Skeletal muscle cell (primary cell): ENCODE data around the gene OR8D2.

Source experiments
- DNase-seq: peaks from one replicate; pipeline ENCODE4 v3.0.0-alpha.2; 2010; ENCODE audit warnings: low read depth
- H3K4me3 ChIP-seq: 2 replicates; pipeline ENCODE4 v1.5.1; 2011; ENCODE audit warnings: low read depth, mild to moderate bottlenecking, control low read depth, low read length, moderate library complexity

OR8D2 gene

DNA sequence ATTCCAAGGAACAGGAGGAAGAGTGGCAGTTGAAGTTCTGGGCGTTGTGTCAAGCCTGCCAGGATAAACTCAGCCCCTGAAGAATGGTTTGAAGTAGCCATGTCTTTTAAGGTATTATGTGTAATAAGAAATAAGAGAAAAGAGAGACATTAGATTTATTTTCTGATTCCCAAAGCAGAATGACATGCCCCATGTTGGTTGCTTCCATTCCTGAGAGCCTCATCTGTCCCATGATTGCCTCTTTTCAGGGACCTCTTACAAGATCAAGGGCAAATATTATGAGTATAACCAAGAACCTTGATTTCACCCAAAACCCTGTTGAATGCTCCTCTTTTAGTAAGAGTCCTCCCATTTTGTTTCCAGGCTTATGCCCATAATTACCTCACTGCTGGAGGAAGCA is at the start of gene OR8D2:
OR8D2 (minus strand) TSS at position 101 of the 400 bp plus-strand sequence; CDS start at position 101, 0 bp downstream.
- no peak for DNase-seq
- H3K4me3 ChIP-seq: no peak within 1 kb of the TSS

DNA sequence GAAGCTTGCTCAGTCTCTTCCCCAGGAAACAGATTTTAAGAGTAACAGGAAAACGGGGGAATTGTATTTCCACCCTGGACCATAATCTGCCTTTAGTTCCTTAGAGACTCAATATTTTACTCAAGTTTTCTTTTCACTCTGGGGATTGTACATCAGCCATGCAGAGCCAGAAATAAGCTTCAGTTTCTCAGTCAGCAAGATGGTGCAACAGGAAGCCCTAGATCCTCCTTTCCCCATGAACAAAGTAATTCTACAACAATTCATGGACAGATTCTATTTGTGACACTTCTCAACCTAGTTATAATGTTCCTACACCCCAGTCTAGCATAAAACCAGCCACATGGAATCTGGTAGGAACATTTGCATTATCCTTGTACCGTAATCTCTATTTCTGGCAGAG is 39.6 kb upstream of the OR8D2 start:
- DNase-seq: no peak

DNA sequence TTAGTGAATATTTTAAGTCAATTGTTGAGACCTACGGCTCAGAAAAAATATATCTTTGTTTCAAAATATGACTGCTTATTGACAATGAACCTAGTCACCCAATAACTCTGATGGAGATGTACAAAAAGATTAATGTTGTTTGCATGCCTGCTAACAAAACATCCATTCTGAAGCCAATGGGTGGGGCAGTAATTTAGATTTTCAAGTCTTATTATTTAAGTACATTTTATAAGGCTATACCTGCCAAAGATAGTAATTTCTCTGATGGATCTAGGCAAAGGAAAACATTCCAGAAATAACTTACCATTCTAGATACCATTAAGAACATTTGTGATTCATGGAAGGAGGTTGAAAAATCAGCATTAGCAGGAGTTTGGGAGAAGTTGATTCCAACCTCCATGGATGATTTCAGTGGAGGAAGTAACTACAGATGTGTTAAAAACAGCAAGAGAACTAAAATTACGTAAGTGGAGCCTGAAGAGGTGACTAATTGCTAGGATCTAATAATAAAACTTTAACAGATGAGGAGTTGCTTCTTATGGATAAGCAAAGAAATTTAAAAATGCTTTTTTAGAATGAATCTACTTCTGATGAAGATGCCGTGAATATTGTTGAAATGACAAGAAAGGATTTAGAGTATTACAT is 26.4 kb upstream of the OR8D2 start:
- no peak overlapping the region for H3K4me3 ChIP-seq
- DNase-seq: no peak

More for the DNA sequence above, 39.6 kb upstream of the OR8D2 start:
- H3K4me3 ChIP-seq: no peak overlapping the region

- H3K4me3 ChIP-seq: no peak overlapping the region
- no peak for DNase-seq
Measured at GRCh38 chr11:124344346-124344745, 24.3 kb upstream of the OR8D2 start.

- no peak overlapping the region for H3K4me3 ChIP-seq
- no peak for DNase-seq
Measured at GRCh38 chr11:124340142-124340447, 20.1 kb upstream of the OR8D2 start.

GRCh38 chr11:124339396-124340141 is 19.6 kb upstream of the OR8D2 start:
- no peak for DNase-seq

DNA sequence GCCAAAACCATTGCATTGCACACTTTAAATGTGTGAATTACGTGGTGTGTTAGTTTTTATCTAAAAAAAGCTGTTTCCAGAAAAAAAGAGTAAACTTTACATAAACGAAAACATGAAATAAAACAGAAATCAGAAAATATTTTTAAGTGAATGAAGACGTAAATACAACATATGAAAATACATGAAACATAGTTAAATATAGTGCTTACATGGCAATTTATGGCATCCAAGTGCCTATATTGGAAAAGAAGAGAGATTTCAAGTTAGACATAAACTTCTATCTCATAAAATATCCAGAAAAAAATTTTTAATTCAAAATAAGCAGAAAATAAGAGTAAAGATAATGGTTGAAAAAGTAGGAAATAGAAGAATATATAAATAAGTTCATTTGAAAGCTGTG is 11.9 kb upstream of the OR8D2 start:
- no peak overlapping the region for H3K4me3 ChIP-seq
- DNase-seq: no peak

More at GRCh38 chr11:124339396-124340141, 19.6 kb upstream of the OR8D2 start:
- no peak overlapping the region for H3K4me3 ChIP-seq

DNA sequence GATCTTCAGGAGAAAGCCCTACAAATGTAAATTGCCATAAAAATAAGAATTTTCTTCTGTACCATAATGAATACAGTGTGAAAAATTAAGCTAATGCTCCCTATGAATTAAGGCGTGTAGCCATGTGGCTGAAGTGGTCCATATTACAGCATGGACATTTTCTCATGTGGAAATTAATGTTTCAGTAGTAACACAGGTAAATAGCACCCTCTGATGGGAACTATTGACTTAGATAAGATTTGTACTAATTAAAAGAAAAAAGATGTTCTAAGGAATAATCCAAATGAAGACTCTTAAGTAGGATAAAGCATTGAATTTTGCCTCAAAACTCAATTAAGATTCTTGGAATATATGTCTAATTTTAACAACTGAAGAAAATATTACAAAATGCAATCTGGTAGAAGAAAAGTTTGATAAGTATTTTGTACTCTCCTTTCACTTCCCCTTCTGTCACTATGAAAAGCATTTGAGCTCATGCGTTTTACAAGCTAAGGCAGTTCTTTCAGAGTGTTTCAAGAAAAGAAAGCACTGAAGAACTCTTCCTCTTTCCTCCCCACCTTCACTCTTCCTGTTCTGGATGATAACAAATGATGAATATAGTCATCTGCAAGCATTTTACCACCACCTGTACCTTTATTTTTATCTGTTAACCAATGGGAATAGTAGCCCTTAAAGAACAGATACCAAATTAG is 9.9 kb upstream of the OR8D2 start:
- no peak overlapping the region for H3K4me3 ChIP-seq
- no peak for DNase-seq

GRCh38 chr11:124327775-124328174 is 7.8 kb upstream of the OR8D2 start:
- no peak overlapping the region for H3K4me3 ChIP-seq
- no peak for DNase-seq

- DNase-seq: no peak
- no peak overlapping the region for H3K4me3 ChIP-seq
Measured at GRCh38 chr11:124322356-124322755, 2.4 kb upstream of the OR8D2 start.

DNA sequence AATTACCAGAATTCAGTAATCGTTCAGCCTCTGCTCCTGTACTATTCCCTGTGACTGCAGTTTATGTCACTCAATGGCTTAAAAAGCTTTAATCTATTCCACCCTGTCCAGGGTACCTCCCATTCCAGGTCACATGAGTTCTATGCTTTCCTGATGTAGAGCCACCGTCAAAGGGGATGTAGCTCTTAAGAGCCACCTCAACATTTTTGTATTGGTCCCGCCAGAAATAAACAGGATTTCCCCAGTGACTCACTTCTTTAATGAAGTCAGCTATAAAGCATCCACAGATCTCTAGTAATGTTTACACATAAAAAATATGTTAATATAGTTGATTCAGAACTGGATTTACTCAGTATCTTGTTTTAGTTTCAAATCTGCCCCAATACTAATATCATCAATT is 4.9 kb downstream of the OR8D2 start:
- no peak overlapping the region for H3K4me3 ChIP-seq
- DNase-seq: no peak

GRCh38 chr11:124313849-124314248 is 6.1 kb downstream of the OR8D2 start, which contains the start of gene OR8D1:
OR8D1 (minus strand) TSS chr11:124313949; CDS start chr11:124310766, 3,183 bp downstream.
- no peak for DNase-seq
- no peak within 1 kb of the TSS for H3K4me3 ChIP-seq

GRCh38 chr11:124313131-124313530 is 6.9 kb downstream of the OR8D2 start:
- DNase-seq: no peak
- H3K4me3 ChIP-seq: no peak overlapping the region

DNA sequence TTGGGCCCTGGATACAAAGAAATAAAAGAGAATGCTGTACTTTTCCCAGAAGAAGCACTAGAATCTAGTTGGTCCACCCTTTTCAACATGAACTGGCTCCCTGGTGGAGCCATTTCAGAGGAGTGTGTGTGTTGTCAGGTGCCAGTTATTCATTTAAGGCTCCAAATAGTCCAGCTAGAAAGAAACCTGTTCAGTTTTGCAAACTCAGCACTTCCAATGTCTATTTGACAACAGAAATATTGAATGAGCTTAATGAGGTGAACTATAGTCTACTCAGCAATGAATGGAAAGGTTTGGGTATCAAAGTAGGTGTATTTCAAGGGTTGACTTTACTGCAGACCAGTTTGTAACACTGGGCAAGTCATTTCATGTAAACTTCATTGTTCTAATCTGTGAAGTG is 8.3 kb downstream of the OR8D2 start:
- no peak overlapping the region for H3K4me3 ChIP-seq
- DNase-seq: no peak

GRCh38 chr11:124311269-124311668 is 8.7 kb downstream of the OR8D2 start:
- DNase-seq: no peak
- H3K4me3 ChIP-seq: no peak overlapping the region

DNA sequence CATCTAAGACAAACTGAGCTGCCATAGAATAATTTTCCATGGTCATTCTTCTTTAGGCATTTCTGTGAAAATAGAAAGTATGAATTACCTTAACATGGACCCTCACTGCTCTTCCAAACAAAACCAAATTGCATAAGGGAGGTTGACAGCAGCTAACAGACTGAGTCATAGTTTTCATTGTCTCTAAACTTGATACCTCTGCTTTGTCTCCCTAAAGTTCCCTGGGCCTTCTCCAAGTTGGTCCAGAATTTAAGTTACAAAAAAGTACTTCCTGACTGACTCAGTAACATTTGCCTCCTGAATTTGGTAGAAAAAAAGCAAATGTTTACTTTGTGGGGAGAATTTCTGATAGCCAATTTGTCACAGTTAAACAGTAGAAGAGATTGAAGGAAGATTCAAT is 9.3 kb downstream of the OR8D2 start:
- peak; percentile 56 for DNase-seq

DNA sequence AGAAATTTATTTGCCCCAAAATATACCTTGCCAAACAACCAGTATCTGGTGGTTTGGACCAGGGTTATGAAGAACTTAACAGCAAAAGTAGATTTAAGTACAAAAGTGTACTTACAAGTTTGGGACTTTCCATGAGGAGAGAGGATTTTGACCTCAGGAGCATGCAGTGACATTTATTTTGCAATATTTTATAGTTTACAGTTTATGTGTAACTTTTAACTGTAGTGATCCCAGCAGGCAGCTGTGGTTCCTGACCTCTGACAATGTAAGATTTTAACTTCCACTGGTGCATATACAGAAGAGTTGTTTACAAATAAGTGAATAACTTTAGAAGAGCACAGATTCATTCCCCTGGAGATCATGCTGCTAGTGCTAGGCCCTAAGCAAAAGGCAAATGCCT is 12.9 kb downstream of the OR8D2 start:
- no peak for DNase-seq
- no peak overlapping the region for H3K4me3 ChIP-seq

More for the DNA sequence above, 9.3 kb downstream of the OR8D2 start:
- H3K4me3 ChIP-seq: no peak overlapping the region

DNA sequence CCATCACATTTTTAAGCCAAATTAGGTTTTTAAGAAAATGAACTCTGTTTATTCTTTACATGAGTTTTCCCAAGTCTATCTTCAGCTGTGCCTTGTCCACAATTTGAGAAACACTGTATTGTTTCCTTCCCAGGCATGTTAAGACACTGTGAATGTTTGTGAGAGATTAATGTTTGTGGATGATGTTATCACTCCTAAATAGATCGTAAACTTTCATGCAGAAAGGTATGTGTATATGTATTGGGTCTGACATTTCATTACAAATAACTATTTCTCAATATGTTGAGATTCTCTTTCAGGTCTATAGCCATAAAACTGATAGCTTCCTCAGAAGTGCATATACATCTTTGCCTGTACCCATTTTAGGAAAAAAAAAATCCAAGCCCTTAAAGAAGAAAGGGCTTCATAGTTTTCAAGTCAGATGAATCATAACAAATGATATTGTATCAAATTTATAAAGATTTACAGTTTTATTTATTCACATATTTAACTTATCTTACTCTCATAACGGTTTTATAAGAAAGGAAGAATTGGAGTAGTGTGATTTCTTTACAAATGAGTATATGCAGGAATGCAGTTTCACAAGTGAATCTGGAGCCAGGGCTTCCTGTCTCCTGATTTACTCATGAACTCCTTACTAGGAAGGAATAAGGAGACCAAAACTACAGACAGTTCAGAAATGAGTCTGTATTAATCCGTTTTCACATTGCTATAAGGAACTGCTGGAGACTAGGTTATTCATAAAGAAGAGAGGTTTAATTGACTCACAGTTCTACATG is 17.5 kb downstream of the OR8D2 start:
- DNase-seq: no peak
- no peak overlapping the region for H3K4me3 ChIP-seq

DNA sequence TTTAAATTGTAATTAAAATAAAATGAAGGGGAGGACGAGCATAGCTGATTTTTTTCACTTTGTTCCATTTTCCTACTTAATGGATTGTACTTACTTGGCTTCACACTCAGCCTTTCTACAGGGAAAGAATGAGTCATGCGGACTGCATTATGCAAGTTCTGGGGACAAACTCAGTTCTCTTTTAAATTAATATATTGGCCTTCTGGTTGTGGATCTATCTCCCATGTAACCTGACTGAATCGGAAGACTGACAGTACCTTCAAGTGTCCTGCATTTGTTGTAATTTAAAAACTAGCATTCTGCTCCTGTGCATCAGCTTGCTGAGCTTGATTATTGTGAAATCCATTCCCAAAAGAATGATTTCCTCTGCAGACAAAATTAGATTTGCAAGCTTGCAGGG is 18.4 kb downstream of the OR8D2 start:
- DNase-seq: no peak
- H3K4me3 ChIP-seq: no peak overlapping the region

GRCh38 chr11:124297921-124298320 is 22.1 kb downstream of the OR8D2 start:
- peak; percentile 80 for DNase-seq
- H3K4me3 ChIP-seq: no peak overlapping the region
